Measurements from ENCODE around the gene TEX53.

TEX53 gene

GRCh38 chr9:114652776-114653555 lies 4.6 kb downstream of the TEX53 start:
- in situ Hi-C loops (cut with MboI; ENCODE audit: low sequenced_read_pairs), result loop anchor here (25.0 kb wide), 1 partner anchor 241 kb away; no protein-coding TSS in a partner anchor

- in situ Hi-C loops (cut with MboI; ENCODE audit: low sequenced_read_pairs), result no loop called here
Observed at GRCh38 chr9:114643896-114644295, 13.7 kb downstream of the TEX53 start.

- in situ Hi-C loops (cut with MboI; ENCODE audit: low sequenced_read_pairs), result no loop called here
Observed at GRCh38 chr9:114643001-114643400, 14.6 kb downstream of the TEX53 start.

- in situ Hi-C loops (cut with MboI; ENCODE audit: low sequenced_read_pairs), result no loop called here
Observed at GRCh38 chr9:114641967-114642366, 15.6 kb downstream of the TEX53 start.

- in situ Hi-C loops (cut with MboI; ENCODE audit: low sequenced_read_pairs), result no loop called here
Observed at GRCh38 chr9:114638404-114638803, 19.2 kb downstream of the TEX53 start.

GRCh38 chr9:114634387-114634786 lies 23.2 kb downstream of the TEX53 start:
- in situ Hi-C loops (cut with MboI; ENCODE audit: low sequenced_read_pairs), result no loop called here

GRCh38 chr9:114633438-114634089 lies 24.0 kb downstream of the TEX53 start:
- in situ Hi-C loops (cut with MboI; ENCODE audit: low sequenced_read_pairs), result no loop called here

GRCh38 chr9:114631166-114631565 lies 26.4 kb downstream of the TEX53 start:
- in situ Hi-C loops (cut with MboI; ENCODE audit: low sequenced_read_pairs), result no loop called here

GRCh38 chr9:114629563-114630090 lies 28.0 kb downstream of the TEX53 start:
- in situ Hi-C loops (cut with MboI; ENCODE audit: low sequenced_read_pairs), result no loop called here

GRCh38 chr9:114627553-114627952 lies 30.1 kb downstream of the TEX53 start:
- in situ Hi-C loops (cut with MboI; ENCODE audit: low sequenced_read_pairs), result no loop called here

GRCh38 chr9:114626415-114627020 lies 31.1 kb downstream of the TEX53 start:
- in situ Hi-C loops (cut with MboI; ENCODE audit: low sequenced_read_pairs), result no loop called here

- in situ Hi-C loops (cut with MboI; ENCODE audit: low sequenced_read_pairs), result no loop called here
Observed at GRCh38 chr9:114624677-114625076, 32.9 kb downstream of the TEX53 start.

- in situ Hi-C loops (cut with MboI; ENCODE audit: low sequenced_read_pairs), result no loop called here
Observed at GRCh38 chr9:114621975-114622609, 35.5 kb downstream of the TEX53 start.

- in situ Hi-C loops (cut with MboI; ENCODE audit: low sequenced_read_pairs), result no loop called here
Observed at GRCh38 chr9:114621561-114621960, 36.0 kb downstream of the TEX53 start.

GRCh38 chr9:114619191-114619761 lies 38.3 kb downstream of the TEX53 start:
- in situ Hi-C loops (cut with MboI; ENCODE audit: low sequenced_read_pairs), result no loop called here

- in situ Hi-C loops (cut with MboI; ENCODE audit: low sequenced_read_pairs), result no loop called here
Observed at GRCh38 chr9:114616684-114617520, 40.7 kb downstream of the TEX53 start.

- in situ Hi-C loops (cut with MboI; ENCODE audit: low sequenced_read_pairs), result no loop called here
Observed at GRCh38 chr9:114614373-114614772, 43.2 kb downstream of the TEX53 start.

- in situ Hi-C loops (cut with MboI; ENCODE audit: low sequenced_read_pairs), result no loop called here
Observed at GRCh38 chr9:114613919-114614318, 43.7 kb downstream of the TEX53 start.

- in situ Hi-C loops (cut with MboI; ENCODE audit: low sequenced_read_pairs), result no loop called here
Observed at GRCh38 chr9:114613087-114613486, 44.5 kb downstream of the TEX53 start.
